NCI-H2107 (cell line): ENCODE measurements around the gene ZNF746.

Source experiments
- DNase-seq: peaks from one replicate; lab custom pipeline; 2025; lab: John Stamatoyannopoulos, UW

The ZNF746 gene

DNA sequence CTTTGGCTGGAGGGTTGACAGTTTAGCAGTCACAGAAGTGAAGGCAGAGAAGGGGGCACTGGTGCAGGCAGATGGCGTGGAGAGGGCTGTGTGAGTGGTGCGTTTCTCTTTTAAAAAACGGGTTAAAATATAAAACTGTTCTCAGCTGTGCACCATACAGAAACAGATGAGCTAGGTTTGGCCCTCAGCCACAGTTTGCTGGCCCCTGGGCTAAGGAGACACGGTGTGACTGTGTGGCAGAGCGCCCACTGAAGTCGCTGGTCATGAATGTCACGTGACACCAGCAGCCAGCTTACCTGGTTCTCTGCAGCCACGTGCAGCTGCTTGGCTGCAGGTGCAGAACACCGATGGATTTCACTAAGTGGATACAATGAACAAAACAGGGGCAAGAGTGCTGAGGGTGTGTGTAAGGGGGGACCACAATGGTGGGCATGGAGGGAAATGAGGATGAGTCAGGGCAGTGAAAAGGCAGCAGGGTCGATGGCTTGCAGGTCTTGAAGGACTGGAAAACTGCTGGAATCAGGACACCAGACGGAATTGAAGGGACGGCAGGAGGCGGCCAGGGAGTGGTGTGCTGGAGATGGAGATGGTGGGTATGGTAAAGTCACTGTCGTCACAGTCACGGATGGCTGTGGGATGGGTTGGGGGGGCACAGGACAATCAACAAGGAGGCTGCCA lies 7.4 kb downstream of the ZNF746 start:
- DNase-seq: no peak

GRCh38 chr7:149489391-149490024 lies 8.1 kb downstream of the ZNF746 start:
- DNase-seq: no peak

- DNase-seq: no peak
Measured at GRCh38 chr7:149479568-149479967, 18.0 kb downstream of the ZNF746 start.

DNA sequence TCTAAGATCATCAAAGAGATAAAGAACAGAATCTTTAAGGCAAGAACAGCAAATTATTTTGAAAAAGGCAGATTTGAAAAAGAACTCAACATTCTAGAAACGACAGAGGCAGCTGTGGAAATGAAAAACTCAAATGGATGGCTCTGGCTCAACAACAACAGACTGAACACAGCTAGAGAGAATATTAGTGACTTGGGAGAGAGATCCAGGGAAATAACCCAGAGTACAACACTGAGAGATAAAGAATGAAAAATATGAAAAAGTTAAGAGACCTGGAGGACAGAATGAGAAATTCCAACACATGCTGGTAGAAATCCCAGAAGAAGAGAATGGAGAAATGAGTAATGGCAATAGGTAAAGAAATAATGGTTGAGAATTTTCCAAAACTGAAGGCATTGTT lies 18.9 kb downstream of the ZNF746 start:
- no peak for DNase-seq

GRCh38 chr7:149477494-149478443 lies 19.8 kb downstream of the ZNF746 start:
- no peak for DNase-seq

GRCh38 chr7:149476791-149477190 lies 20.8 kb downstream of the ZNF746 start:
- DNase-seq: no peak

- DNase-seq: no peak
Measured at GRCh38 chr7:149475121-149476045, 22.2 kb downstream of the ZNF746 start.

DNA sequence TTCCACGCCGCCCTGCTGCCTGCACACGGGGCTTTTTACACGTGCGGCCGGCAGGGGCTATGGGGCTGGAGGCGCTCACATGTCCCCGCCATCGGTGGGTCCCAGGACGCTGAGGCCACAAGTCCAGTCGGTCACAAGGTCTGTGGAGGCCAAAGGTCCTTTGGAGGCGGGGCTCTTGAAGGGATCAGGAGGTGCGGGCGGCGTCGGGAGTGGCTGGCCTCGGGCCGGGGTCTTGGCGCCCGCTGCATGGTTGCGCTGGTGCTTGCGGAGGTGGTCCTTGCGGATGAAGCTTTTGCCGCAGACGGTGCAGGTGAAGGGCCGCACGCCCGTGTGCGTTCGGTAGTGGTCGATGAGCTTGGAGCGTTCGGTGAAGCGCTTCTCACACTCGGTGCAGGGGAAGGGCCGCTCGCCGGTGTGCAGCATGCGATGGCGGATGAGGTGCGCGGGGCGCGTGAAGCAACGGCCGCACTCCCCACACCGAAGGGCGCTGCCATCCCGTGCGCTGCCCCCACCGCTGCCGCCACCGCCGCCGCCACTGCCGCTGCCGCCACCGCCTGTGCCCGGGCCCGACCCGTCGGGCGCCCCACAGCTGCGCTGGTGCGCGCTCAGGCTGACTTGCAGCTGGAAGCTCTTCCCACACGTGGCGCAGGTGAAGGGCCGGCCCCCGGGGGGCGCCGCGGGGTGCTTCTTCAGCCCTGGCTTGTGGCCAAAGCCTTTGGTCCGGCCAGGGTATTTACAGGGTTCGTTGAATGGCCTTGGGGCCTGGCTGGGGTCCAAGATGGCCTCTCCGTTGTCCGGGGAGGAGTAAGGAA lies 23.1 kb downstream of the ZNF746 start:
- no peak for DNase-seq

- no peak for DNase-seq
Measured at GRCh38 chr7:149473251-149473650, 24.4 kb downstream of the ZNF746 start.

DNA sequence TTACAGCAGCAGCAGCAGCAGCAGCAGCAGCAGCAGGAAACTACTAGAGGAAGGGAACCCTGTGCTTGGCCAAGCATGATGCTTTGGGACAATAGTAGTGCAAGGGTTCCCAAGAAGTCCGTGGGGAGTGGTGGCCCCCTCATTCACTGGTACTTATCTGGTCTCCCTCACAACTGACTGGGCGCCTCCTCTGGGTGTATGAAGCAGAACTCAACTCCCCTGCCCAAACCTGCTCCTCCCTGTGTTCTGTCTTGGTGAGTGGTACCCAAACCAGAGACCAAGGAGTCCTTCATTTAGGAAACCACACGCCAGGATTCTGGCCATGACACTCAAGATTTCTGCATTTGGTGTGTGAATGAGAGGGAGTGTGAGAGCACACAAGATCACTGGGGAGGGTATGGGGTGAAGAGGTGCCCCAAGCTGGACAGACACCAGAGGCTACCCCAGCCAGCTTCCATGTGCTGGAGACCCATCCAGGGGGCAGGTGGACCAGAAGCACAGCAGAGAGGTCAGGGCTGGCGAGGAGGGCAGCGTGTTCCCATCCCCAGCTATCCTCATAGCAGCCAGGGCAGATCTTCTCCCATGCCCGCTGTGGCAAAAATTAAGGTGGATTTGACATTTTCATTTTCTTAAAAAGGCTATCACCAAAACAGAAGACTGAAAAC lies 26.2 kb downstream of the ZNF746 start:
- DNase-seq: no peak

GRCh38 chr7:149469806-149470205 lies 27.8 kb downstream of the ZNF746 start:
- no peak for DNase-seq

- DNase-seq: no peak
Measured at GRCh38 chr7:149468208-149468607, 29.4 kb downstream of the ZNF746 start.

GRCh38 chr7:149467321-149467859 lies 30.2 kb downstream of the ZNF746 start:
- DNase-seq: no peak

- no peak for DNase-seq
Measured at GRCh38 chr7:149466364-149466763, 31.2 kb downstream of the ZNF746 start.

- no peak for DNase-seq
Measured at GRCh38 chr7:149463500-149464161, 34.0 kb downstream of the ZNF746 start.

DNA sequence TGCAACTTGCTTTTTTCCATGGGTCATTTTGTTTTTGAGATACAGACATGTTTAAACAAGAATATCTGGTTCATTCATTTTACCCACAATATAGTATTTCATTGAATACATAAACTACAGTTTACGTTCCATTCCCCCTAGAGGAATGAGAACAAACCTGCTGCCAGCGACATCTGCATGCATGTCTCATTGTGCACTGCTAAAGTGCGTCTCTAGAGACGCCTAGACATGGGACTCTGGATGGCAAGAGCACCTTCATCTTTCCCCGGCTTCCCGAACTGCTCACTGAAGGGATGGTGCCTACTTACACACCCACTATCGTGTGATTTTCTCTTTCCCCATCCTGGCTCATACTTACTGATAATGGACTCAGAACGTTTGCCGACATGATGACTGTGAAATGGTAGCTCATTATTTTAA lies 35.5 kb downstream of the ZNF746 start:
- no peak for DNase-seq

GRCh38 chr7:149460493-149461277 lies 36.9 kb downstream of the ZNF746 start, which contains the start of gene ZNF777:
Gene ZNF777 (minus strand): TSS chr7:149461062. CDS start chr7:149456022, 5,040 bp downstream.
- peak; percentile 33 for DNase-seq
